ENCODE measurements around the gene ACADM. TPM values are rescaled to one million over a fixed set of nuclear protein-coding genes. Genes with fewer than 3 reads are reported as not detected.
"Not testable (repeated sequence)": the region's sequence is repeated elsewhere in the genome, so short reads cannot be mapped to it uniquely, and the experiment has no call there.

Gene ACADM
- total RNA-seq: 10 to 100 TPM; 46.7 to 62.9 (median 50.5) TPM

DNA sequence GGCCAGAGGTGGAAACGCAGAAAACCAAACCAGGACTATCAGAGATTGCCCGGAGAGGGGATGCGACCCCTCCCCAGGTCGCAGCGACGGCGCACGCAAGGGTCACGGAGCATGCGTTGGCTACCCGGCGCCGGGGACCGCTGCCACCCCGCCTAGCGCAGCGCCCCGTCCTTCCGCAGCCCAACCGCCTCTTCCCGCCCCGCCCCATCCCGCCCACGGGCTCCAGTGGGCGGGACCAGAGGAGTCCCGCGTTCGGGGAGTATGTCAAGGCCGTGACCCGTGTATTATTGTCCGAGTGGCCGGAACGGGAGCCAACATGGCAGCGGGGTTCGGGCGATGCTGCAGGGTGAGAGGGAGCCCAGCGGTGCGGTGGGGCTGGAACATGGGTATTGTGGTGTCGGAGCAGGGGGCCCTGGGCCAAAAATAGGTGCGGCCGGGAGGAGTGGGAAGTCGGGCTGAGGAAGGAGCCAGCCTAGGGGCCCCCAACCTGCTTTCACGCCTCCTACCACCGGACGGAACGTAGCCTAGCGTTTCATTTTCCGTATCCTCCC lies at the start of gene ACADM:
Gene ACADM, plus strand, starts transcription at position 238 of the 551 bp plus-strand sequence. Its CDS starts 79 bp downstream, at position 317.
- Histone ChIP-seq H3K4me3 (peak within 1 kb of the TSS; percentile 78 to 93 (median 87)), H3K9me3 (no peaks in the 10 kb centered on the region), H3K27ac (peak within 1 kb of the TSS; percentile 91 to 96), H3K4me1 (no peaks in the 10 kb centered on the region), H3K27me3 (no peaks in the 10 kb centered on the region), H3K36me3 (no peaks in the 10 kb centered on the region)
- intact Hi-C loops (cut with DNase I; ENCODE audit: low total_unique reads): no loop called here
- DNase-seq (ENCODE audit: low spot score in 2 of 2): peak; percentile 79 to 85
- TF ChIP-seq, protein P1, sequence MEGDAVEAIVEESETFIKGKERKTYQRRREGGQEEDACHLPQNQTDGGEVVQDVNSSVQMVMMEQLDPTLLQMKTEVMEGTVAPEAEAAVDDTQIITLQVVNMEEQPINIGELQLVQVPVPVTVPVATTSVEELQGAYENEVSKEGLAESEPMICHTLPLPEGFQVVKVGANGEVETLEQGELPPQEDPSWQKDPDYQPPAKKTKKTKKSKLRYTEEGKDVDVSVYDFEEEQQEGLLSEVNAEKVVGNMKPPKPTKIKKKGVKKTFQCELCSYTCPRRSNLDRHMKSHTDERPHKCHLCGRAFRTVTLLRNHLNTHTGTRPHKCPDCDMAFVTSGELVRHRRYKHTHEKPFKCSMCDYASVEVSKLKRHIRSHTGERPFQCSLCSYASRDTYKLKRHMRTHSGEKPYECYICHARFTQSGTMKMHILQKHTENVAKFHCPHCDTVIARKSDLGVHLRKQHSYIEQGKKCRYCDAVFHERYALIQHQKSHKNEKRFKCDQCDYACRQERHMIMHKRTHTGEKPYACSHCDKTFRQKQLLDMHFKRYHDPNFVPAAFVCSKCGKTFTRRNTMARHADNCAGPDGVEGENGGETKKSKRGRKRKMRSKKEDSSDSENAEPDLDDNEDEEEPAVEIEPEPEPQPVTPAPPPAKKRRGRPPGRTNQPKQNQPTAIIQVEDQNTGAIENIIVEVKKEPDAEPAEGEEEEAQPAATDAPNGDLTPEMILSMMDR (IDR thresholded peaks at IDR 0.05): no peak
- TF ChIP-seq POLR2AphosphoS5 (IDR thresholded peaks at IDR 0.05): peak; percentile 56 to 79 (median 71)
- peak; percentile 55 for TF ChIP-seq POLR2A (IDR thresholded peaks at IDR 0.05)

DNA sequence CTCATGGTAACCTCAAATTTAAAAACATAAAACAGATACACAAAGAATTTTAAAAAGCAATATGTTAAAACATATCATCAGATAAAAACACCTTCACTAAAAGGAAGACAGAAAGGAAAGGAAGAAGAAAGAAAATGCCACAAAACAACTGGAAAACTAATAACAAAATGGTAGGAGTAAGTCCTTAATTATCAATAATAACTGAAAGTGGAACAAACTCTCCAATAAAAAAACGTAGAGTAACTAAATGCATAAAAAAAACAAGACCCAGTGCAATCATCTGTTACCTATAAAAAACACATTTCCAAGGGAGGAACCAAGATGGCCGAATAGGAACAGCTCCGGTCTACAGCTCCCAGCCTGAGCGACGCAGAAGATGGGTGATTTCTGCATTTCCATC lies 47.1 kb upstream of the ACADM start:
- no peak for TF ChIP-seq POLR2AphosphoS5 (IDR thresholded peaks at IDR 0.05)
- no peak for TF ChIP-seq POLR2A (IDR thresholded peaks at IDR 0.05)
- TF ChIP-seq, protein P1 (IDR thresholded peaks at IDR 0.05): no peak

DNA sequence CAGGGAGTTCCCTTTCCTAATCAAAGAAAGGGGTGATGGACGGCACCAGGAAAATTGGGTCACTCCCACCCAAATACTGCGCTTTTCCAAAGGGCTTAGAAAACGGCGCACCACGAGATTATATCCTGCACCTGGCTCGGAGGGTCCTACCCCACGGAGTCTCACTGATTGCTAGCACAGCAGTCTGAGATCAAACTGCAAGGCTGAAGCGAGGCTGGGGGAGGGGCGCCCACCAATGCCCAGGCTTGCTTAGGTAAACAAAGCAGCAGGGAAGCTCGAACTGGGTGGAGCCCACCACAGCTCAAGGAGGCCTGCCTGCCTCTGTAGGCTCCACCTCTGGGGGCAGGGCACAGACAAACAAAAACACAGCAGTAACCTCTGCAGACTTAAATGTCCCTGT lies 46.5 kb upstream of the ACADM start:
- H3K9me3 ChIP-seq; intact Hi-C loops (cut with DNase I; ENCODE audit: low total_unique reads); H3K36me3 ChIP-seq; H3K4me3 ChIP-seq; H3K4me1 ChIP-seq; H3K27ac ChIP-seq; DNase-seq (ENCODE audit: low spot score in 2 of 2); H3K27me3 ChIP-seq: not testable (repeated sequence)

More for the DNA sequence above, 47.1 kb upstream of the ACADM start:
- Histone ChIP-seq H3K9me3 (no peaks in the 10 kb centered on the region), H3K27me3 (no peaks in the 10 kb centered on the region), H3K4me3 (no peak overlapping the region), H3K27ac (no peak overlapping the region), H3K4me1 (no peaks in the 10 kb centered on the region), H3K36me3 (no peaks in the 10 kb centered on the region)
- intact Hi-C loops (cut with DNase I; ENCODE audit: low total_unique reads): no loop called here
- no peak for DNase-seq (ENCODE audit: low spot score in 2 of 2)

DNA sequence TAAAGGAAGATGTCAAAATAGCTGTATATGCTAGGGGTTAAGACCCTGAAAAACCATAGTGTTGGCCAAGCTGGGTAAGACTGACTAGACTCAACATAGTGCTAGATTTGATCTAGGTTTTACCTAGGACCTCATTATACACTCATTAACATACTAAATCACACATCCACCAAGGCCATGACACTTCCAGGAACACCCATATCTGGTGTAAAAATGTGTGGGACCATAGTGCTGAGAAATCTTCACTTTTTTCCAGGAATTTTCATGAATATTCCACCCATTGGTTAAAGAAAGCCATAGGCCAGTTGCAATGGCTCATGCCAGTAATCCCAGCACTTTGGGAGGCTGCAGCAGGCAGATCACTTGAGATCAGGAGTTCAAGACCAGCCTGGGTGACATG lies 34.0 kb upstream of the ACADM start:
- Histone ChIP-seq H3K27ac (no peak overlapping the region), H3K4me3 (no peak overlapping the region), H3K4me1 (no peaks in the 10 kb centered on the region), H3K27me3 (no peaks in the 10 kb centered on the region), H3K36me3 (no peaks in the 10 kb centered on the region), H3K9me3 (no peaks in the 10 kb centered on the region)
- DNase-seq (ENCODE audit: low spot score in 2 of 2): no peak
- TF ChIP-seq POLR2AphosphoS5 (IDR thresholded peaks at IDR 0.05): no peak
- TF ChIP-seq POLR2A (IDR thresholded peaks at IDR 0.05): no peak
- TF ChIP-seq, protein P1 (IDR thresholded peaks at IDR 0.05): no peak
- intact Hi-C loops (cut with DNase I; ENCODE audit: low total_unique reads): no loop called here

DNA sequence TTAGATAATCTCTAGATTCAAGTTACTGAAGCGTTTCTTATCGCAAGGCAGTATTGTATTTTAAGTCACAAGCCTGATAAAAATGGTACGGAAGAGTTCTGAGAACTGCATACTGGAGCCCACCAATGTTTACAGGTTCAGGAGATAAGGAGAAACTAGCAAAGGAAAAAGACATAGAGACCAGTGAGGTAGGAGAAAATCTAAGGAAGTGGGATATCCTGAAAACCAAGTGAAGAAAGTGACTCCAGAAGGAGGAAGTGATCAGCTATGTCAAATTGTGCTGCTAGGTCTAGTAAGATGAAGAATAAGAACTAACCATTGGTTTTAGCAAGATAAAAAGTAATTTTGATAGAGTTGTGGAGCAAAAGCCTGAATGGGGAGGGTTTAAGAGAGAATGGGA lies 31.0 kb upstream of the ACADM start:
- DNase-seq (ENCODE audit: low spot score in 2 of 2): no peak
- TF ChIP-seq, protein P1 (IDR thresholded peaks at IDR 0.05): no peak
- TF ChIP-seq POLR2A (IDR thresholded peaks at IDR 0.05) (no peak), POLR2AphosphoS5 (IDR thresholded peaks at IDR 0.05) (no peak)
- H3K27me3 ChIP-seq: no peaks in the 10 kb centered on the region
- no peak overlapping the region for H3K4me3 ChIP-seq
- intact Hi-C loops (cut with DNase I; ENCODE audit: low total_unique reads): no loop called here
- H3K4me1 ChIP-seq: no peaks in the 10 kb centered on the region
- H3K9me3 ChIP-seq: no peaks in the 10 kb centered on the region
- H3K27ac ChIP-seq: no peak overlapping the region
- no peaks in the 10 kb centered on the region for H3K36me3 ChIP-seq

DNA sequence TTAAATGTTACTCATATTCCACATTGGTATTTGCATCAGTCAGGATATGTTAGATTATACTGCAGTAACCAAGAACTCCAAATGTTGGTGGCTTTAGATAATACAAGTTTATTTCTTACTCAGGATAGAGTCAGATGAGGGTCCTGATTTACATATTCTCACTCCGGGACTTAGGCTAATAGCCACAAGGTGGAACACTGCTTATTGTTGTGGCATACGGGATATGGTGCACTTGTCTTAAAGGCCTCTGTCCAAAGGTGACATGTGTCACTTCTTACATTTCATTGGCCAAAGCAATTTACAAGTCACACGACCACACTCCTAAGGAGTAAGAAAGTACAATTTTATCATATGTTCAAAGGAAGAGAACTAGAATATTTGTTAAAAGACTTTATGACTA lies 28.5 kb upstream of the ACADM start:
- Histone ChIP-seq H3K27ac (no peak overlapping the region), H3K4me1 (no peaks in the 10 kb centered on the region), H3K27me3 (no peaks in the 10 kb centered on the region), H3K36me3 (no peaks in the 10 kb centered on the region), H3K4me3 (no peak overlapping the region), H3K9me3 (no peaks in the 10 kb centered on the region)
- intact Hi-C loops (cut with DNase I; ENCODE audit: low total_unique reads): no loop called here
- no peak for DNase-seq (ENCODE audit: low spot score in 2 of 2)
- no peak for TF ChIP-seq POLR2AphosphoS5 (IDR thresholded peaks at IDR 0.05)
- TF ChIP-seq POLR2A (IDR thresholded peaks at IDR 0.05): no peak
- TF ChIP-seq, protein P1 (IDR thresholded peaks at IDR 0.05): no peak

All from breast epithelium (tissue), 4 donors.